ENCODE measurements around the gene ST3GAL6.

DNA sequence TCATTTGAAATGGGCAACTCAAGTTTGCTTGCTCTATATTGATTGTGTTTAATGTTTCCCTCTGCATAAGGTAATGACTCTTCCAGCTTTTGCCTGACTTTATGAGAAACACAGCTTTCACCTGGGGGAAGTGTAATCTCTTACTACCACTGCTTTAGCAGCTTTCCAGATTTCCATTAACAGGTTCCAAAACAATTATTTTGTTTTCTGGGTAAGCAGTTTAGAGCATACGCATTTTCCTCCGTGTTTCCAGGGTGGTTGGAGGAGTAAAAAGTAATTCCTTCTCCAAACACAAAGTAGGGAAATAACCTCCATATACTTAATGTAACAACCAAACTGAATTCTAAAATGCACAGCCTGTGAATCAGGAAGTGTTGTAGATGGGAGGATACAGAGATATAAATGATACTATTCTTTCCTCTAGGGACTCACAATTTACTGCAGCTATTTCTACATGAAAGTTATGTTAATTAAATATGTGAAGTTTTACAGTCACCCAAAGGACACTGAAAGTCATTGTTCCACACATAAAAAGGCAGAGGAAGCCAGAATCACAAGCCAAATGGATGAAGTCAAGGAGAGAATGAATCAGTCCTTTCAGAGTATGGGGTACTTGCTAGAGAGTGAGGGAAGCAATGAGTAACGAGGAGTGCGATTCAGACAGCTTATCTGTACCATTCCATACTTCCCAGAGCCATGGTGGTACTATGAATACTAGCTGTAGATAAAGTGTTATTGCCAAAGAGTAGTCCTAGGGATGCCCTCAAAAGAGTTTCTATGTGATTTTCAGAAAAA lies 16.6 kb downstream of the ST3GAL6 start:
- TF ChIP-seq, protein P1, sequence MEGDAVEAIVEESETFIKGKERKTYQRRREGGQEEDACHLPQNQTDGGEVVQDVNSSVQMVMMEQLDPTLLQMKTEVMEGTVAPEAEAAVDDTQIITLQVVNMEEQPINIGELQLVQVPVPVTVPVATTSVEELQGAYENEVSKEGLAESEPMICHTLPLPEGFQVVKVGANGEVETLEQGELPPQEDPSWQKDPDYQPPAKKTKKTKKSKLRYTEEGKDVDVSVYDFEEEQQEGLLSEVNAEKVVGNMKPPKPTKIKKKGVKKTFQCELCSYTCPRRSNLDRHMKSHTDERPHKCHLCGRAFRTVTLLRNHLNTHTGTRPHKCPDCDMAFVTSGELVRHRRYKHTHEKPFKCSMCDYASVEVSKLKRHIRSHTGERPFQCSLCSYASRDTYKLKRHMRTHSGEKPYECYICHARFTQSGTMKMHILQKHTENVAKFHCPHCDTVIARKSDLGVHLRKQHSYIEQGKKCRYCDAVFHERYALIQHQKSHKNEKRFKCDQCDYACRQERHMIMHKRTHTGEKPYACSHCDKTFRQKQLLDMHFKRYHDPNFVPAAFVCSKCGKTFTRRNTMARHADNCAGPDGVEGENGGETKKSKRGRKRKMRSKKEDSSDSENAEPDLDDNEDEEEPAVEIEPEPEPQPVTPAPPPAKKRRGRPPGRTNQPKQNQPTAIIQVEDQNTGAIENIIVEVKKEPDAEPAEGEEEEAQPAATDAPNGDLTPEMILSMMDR (IDR thresholded peaks at IDR 0.05; ENCODE audit: low read length): no peak
- TF ChIP-seq EZH2 (optimal IDR thresholded peaks at IDR 0.05; ENCODE audit: low read depth, low read length) (no peak), EZH2phosphoT487 (IDR thresholded peaks at IDR 0.05; ENCODE audit: low read length) (no peak)

Measured in MM.1S (cell line).